HEK293T (cell line): Measurements from ENCODE around the gene PPP1R1B.

ENCODE experiments used
- ELF4 ChIP-seq: fragments of 450-650 bp; IDR thresholded peaks from 2 replicates; pipeline ENCODE4 v1.6.1; 2017; ENCODE audit warnings: antibody characterized with exemption
- FOXA1 ChIP-seq: fragments of 450-650 bp; IDR thresholded peaks from 2 replicates; pipeline ENCODE4 v1.6.1; 2016; ENCODE audit warnings: mild to moderate bottlenecking
- HDGF ChIP-seq: fragments of 450-650 bp; IDR thresholded peaks from 2 replicates; pipeline ENCODE4 v1.6.1; 2017; ENCODE audit warnings: antibody characterized with exemption, borderline replicate concordance
- L3MBTL2 ChIP-seq: fragments of 450-650 bp; conservative IDR thresholded peaks from 2 replicates; pipeline ENCODE4 v1.6.1; 2016; ENCODE audit warnings: mild to moderate bottlenecking

DNA sequence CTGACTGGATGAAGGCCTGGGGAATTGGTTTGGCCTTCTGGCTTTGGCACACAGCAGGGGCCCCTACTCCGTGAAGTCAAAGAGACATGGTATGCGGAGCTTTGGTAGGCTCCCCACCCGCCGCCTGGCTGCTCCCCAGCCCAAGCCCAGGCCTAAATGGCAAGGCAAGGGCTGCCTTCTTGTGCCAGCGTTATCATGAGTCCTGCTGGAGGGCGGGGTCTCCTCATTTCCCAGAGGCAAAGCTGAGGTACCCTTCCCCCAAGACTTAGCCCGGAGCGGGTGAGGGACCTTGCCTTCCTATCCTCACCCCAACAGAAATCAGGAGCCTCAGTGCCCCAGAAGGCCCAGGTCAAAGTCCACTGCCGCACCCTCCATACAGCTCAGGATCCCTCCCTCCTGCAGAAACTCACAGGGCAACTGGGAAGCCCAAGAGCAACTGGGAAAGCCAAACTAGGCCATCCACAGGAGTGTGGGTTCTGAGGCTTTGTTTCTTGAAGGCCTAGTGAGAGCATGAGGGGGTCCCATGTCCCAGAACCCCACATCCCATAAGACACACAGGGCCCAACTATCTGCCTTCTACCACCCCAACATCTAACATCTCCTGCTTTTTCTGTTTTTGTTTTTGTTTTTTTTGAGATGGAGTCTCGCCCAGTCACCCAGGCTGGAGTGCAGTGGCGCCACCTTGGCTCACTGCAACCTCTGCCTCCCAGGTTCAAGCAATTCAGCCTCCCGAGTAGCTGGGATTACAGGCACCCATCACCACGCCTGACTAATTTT lies 51.8 kb downstream of the PPP1R1B start:
- TF ChIP-seq ELF4 (no peak), L3MBTL2 (no peak), FOXA1 (no peak), HDGF (no peak)
